Mesendoderm (in vitro differentiated cells): ENCODE results near the gene LRRC27.
"Not testable (repeated sequence)": the region's sequence is repeated elsewhere in the genome, so short reads cannot be mapped to it uniquely, and the experiment has no call there.

ENCODE experiments used
- DNase-seq: peaks from one replicate; pipeline ENCODE4 v3.0.0; 2013
- H2AK5ac ChIP-seq: 2 replicates; pipeline ENCODE4 v1.6.1; 2013; ENCODE audit warnings: low read length, inconsistent platforms
- H2BK120ac ChIP-seq: 2 replicates; pipeline ENCODE4 v1.6.1; 2013; ENCODE audit warnings: low read depth, mild to moderate bottlenecking, low read length, moderate library complexity, mixed read lengths
- H2BK15ac ChIP-seq: replicated peaks from 2 replicates; pipeline ENCODE4 v1.6.1; 2013; ENCODE audit warnings: low read depth, mild to moderate bottlenecking, moderate library complexity
- H2BK5ac ChIP-seq: 2 replicates; pipeline ENCODE4 v1.6.1; 2013; ENCODE audit warnings: low read length, inconsistent platforms
- H3K18ac ChIP-seq: 2 replicates; pipeline ENCODE4 v1.6.1; 2013; ENCODE audit warnings: mild to moderate bottlenecking, low read length, mixed read lengths
- H3K23ac ChIP-seq: one replicate; pipeline ENCODE4 v1.6.1; 2013; ENCODE audit warnings: low read length
- H3K27ac ChIP-seq: 2 replicates; pipeline ENCODE4 v1.5.1; 2013; ENCODE audit warnings: low read depth, mild to moderate bottlenecking, inconsistent platforms, low read length, moderate library complexity
- H3K27me3 ChIP-seq: 2 replicates; pipeline ENCODE4 v1.6.1; 2013; ENCODE audit warnings: low read length, control low read depth, mild to moderate bottlenecking, inconsistent platforms; ENCODE audit not compliant: insufficient read depth, poor library complexity
- H3K36me3 ChIP-seq: 2 replicates; pipeline ENCODE4 v1.6.1; 2013; ENCODE audit warnings: low read length, inconsistent platforms; ENCODE audit not compliant: control insufficient read depth, insufficient read depth
- H3K4ac ChIP-seq: one replicate; pipeline ENCODE4 v1.6.1; 2013; ENCODE audit warnings: low read depth, mild to moderate bottlenecking, low read length, moderate library complexity
- H3K4me1 ChIP-seq: 2 replicates; pipeline ENCODE4 v1.6.1; 2013; ENCODE audit warnings: low read depth, low read length, inconsistent platforms; ENCODE audit not compliant: control insufficient read depth
- H3K4me2 ChIP-seq: 2 replicates; pipeline ENCODE4 v1.6.1; 2013; ENCODE audit warnings: low read length
- H3K4me3 ChIP-seq: 2 replicates; pipeline ENCODE4 v1.5.1; 2013; ENCODE audit warnings: mild to moderate bottlenecking, low read length
- H3K56ac ChIP-seq: one replicate; pipeline ENCODE4 v1.6.1; 2013; ENCODE audit warnings: low read length
- H3K79me1 ChIP-seq: 2 replicates; pipeline ENCODE4 v1.6.1; 2013; ENCODE audit warnings: low read length, inconsistent platforms
- H3K79me2 ChIP-seq: 2 replicates; pipeline ENCODE4 v1.6.1; 2013; ENCODE audit warnings: mild to moderate bottlenecking, low read length; ENCODE audit not compliant: control insufficient read depth, insufficient read depth
- H3K9ac ChIP-seq: 2 replicates; pipeline ENCODE4 v1.6.1; 2013; ENCODE audit warnings: low read length, inconsistent platforms
- H4K5ac ChIP-seq: one replicate; pipeline ENCODE4 v1.6.1; 2013; ENCODE audit warnings: low read length
- H4K8ac ChIP-seq: one replicate; pipeline ENCODE4 v1.6.1; 2013; ENCODE audit warnings: low read depth, mild to moderate bottlenecking, control low read depth, low read length, moderate library complexity
- WGBS: extraction: QIAGEN DNeasy Blood & Tissue Kit; methylation state at CpG from one replicate; pipeline ENCODE4 v1.1.7; 2013; ENCODE audit warnings: low lambda C conversion rate, missing lambda C conversion rate; ENCODE audit not compliant: insufficient coverage; ENCODE audit errors: extremely low coverage; 5-methylcytosine and 5-hydroxymethylcytosine counted together

LRRC27 gene

DNA sequence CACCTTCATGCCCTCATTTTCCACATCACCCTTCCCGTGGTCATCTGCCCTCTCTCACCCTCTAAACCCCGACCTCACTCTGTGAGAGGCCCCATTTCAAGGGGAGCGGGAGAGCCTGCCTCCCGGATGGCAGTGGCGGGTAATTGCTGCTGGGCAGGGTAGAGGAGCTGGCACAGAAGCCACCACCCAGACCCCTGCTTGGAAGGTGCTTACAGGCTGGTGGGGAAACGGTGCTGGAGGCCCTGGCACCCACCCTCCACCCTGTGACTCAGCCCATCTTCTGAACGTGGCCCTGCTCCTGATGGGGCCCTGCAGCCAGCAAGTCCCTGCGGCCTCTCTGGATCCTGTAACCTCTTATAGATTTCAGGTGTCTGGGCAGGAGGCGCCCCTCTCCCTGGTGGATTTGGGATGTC lies 54.4 kb downstream of the LRRC27 start:
- no peaks in the 10 kb centered on the region for H3K4me1 ChIP-seq
- no peak overlapping the region for H2AK5ac ChIP-seq
- no peak overlapping the region for H2BK5ac ChIP-seq
- H4K8ac ChIP-seq: no peak overlapping the region
- no peak overlapping the region for H2BK15ac ChIP-seq
- H3K4me2 ChIP-seq: no peak overlapping the region
- no peak overlapping the region for H3K23ac ChIP-seq
- H3K27me3 ChIP-seq: no peaks in the 10 kb centered on the region
- WGBS: no CpG with 5 or more reads among the region's 9 CpGs
- H3K9ac ChIP-seq: no peak overlapping the region
- H3K4ac ChIP-seq: no peak overlapping the region
- H3K79me2 ChIP-seq: no peaks in the 10 kb centered on the region
- no peaks in the 10 kb centered on the region for H3K36me3 ChIP-seq
- no peak overlapping the region for H3K56ac ChIP-seq
- no peak for DNase-seq
- H2BK120ac ChIP-seq: no peak overlapping the region
- H3K18ac ChIP-seq: no peak overlapping the region
- H4K5ac ChIP-seq: no peak overlapping the region
- H3K79me1 ChIP-seq: no peaks in the 10 kb centered on the region
- H3K27ac ChIP-seq: no peak overlapping the region
- no peak overlapping the region for H3K4me3 ChIP-seq

DNA sequence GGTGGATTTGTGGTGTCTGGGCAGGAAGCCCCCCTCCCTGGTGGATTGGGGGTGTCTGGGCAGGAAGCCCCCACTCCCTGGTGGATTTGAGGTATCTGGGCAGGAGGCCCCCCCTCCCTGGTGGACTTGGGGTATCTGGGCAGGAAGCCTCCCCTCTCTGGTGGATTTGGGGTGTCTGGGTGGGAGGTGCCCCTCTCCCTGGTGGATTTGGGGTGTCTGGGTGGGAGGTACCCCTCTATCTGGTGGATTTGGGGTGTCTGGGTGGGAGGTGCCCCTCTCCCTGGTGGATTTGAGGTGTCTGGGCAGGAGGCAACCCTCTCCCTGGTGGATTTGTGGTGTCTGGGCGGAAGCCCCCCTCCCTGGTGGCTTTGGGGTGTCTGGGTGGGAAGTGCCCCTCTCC lies 54.9 kb downstream of the LRRC27 start:
- H2BK5ac ChIP-seq, H3K18ac ChIP-seq, H3K4me2 ChIP-seq, DNase-seq, H3K27ac ChIP-seq, H2BK15ac ChIP-seq, H3K4ac ChIP-seq, H2AK5ac ChIP-seq, H3K56ac ChIP-seq, H3K79me2 ChIP-seq, H3K23ac ChIP-seq, H3K4me1 ChIP-seq, H3K36me3 ChIP-seq, H3K9ac ChIP-seq, H3K79me1 ChIP-seq, H4K8ac ChIP-seq, H3K27me3 ChIP-seq, H4K5ac ChIP-seq, H2BK120ac ChIP-seq, H3K4me3 ChIP-seq: not testable (repeated sequence)
- no CpG with 5 or more reads among the region's 1 CpG for WGBS

DNA sequence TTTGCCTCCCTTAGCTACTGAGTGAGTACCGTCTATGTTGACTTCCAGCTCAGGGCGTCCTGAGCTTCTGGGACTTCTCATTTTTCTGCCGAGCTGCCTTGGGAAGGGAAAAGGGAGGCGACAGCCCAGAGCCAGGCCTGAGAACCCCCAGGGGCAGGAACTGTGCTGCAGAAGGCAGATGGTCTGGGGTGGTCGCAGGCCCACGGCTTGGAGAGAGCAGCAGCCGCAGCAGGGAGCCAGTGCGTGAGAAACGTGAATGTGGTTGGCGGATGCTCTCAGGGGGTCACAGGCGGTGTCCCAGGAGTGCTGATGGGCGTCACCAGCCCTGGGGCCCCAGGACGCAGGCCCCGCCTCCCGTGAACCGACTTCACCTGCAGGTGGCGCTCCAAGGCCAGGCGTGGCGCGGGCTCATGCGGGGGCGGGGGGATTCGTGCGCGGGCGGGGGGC lies 55.8 kb downstream of the LRRC27 start:
- Histone ChIP-seq H2BK120ac (no peak overlapping the region), H3K4me2 (peak overlapping the region; percentile 1), H3K9ac (no peak overlapping the region), H4K5ac (no peak overlapping the region), H3K4ac (no peak overlapping the region), H3K27ac (no peak overlapping the region), H3K56ac (peak overlapping the region; percentile 8), H2BK15ac (no peak overlapping the region), H3K79me1 (no peaks in the 10 kb centered on the region), H3K36me3 (no peaks in the 10 kb centered on the region), H2AK5ac (no peak overlapping the region), H4K8ac (no peak overlapping the region), H3K27me3 (no peaks in the 10 kb centered on the region), H3K18ac (no peak overlapping the region), H3K79me2 (no peaks in the 10 kb centered on the region), H2BK5ac (no peak overlapping the region), H3K23ac (no peak overlapping the region), H3K4me3 (no peak overlapping the region), H3K4me1 (no peaks in the 10 kb centered on the region)
- peak; percentile 72 for DNase-seq
- WGBS: no CpG with 5 or more reads among the region's 26 CpGs

DNA sequence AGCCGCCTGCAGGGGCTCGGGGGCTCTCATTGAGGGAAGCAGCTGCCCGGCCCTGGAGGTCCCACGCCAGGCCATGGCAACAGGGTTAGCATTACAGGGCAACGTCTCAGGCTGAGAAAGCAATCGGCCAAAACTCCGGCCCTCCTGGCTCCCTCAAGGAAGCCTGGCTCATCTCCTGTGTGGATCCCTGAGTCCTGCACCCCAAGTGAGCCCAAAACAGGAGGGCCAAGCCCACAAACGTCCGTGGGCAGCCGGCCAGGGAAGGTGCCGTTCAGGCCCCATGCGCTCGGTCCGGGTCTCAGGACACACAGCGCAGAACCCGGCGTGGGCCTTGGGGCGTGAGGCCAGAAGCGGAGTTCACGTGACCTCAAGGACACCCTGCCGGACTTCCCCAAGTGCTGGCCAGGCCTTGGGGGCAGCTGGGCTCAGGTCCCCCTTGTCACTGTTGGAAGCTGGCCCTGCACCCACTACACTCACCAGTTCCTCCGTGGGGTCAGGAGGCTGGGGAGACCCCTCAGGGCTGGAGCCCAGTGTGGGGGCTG lies 57.0 kb downstream of the LRRC27 start:
- H3K36me3 ChIP-seq: no peaks in the 10 kb centered on the region
- H3K4me1 ChIP-seq: no peaks in the 10 kb centered on the region
- no peak overlapping the region for H4K5ac ChIP-seq
- H3K23ac ChIP-seq: no peak overlapping the region
- H2BK5ac ChIP-seq: no peak overlapping the region
- no peak overlapping the region for H3K27ac ChIP-seq
- H4K8ac ChIP-seq: no peak overlapping the region
- no peaks in the 10 kb centered on the region for H3K27me3 ChIP-seq
- no peak overlapping the region for H3K4ac ChIP-seq
- no peak overlapping the region for H3K56ac ChIP-seq
- H2BK15ac ChIP-seq: no peak overlapping the region
- no CpG with 5 or more reads among the region's 22 CpGs for WGBS
- no peak overlapping the region for H2AK5ac ChIP-seq
- H3K79me1 ChIP-seq: no peaks in the 10 kb centered on the region
- no peak overlapping the region for H3K4me3 ChIP-seq
- no peaks in the 10 kb centered on the region for H3K79me2 ChIP-seq
- no peak for DNase-seq
- H3K18ac ChIP-seq: no peak overlapping the region
- no peak overlapping the region for H3K4me2 ChIP-seq
- no peak overlapping the region for H2BK120ac ChIP-seq
- H3K9ac ChIP-seq: no peak overlapping the region

DNA sequence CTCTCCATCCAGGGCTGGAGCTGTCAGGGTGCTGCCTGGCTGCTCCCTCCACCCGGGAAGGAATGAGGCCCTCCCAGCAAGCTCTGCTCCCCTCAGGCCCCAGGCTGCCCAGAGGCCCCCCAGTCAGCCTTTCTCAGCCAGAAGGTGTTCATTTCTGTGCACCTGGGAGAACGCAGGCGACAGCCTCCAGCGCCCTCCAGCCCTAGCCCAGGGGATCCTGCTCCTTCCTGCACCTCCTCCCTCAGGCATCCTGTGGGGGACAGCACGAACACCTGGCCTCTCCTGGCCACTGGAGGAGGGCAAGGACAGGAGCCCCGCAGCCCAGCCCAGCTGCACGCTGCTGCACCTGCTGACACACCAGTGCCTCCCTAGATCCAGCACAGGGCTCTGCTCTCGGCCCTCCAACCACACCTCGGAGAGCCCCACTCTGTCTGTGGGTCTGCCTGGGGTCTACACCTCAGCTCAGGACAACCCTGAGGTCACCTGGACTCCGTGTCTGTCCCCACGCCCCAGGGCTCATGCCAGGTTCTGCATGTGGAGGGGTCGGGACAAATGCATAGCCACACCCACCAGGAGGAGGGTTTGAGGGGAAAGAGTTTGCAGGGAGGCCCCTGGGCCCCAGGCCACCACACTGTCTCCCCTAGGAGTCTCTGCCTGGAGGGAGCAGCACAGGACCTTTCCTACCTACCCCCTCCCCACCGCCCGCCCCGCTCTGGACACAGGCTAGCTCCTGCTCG lies 57.6 kb downstream of the LRRC27 start:
- no peak overlapping the region for H3K4ac ChIP-seq

More for the DNA sequence above, 57.6 kb downstream of the LRRC27 start:
- Histone ChIP-seq H3K79me1 (no peaks in the 10 kb centered on the region), H3K27ac (no peak overlapping the region), H3K56ac (no peak overlapping the region), H4K5ac (no peak overlapping the region), H3K9ac (no peak overlapping the region), H2AK5ac (no peak overlapping the region), H3K4me3 (no peak overlapping the region), H3K4me2 (no peak overlapping the region), H3K79me2 (no peaks in the 10 kb centered on the region), H2BK15ac (no peak overlapping the region), H4K8ac (no peak overlapping the region), H3K4me1 (no peaks in the 10 kb centered on the region), H3K27me3 (no peaks in the 10 kb centered on the region), H2BK5ac (no peak overlapping the region), H3K18ac (no peak overlapping the region), H3K36me3 (no peaks in the 10 kb centered on the region), H3K23ac (no peak overlapping the region), H2BK120ac (no peak overlapping the region)
- no peak for DNase-seq
- whole genome bisulfite sequencing: no CpG with 5 or more reads among the region's 16 CpGs
